ENCODE results near the gene OR1J1. TPM values are rescaled to one million over a fixed set of nuclear protein-coding genes. Genes with fewer than 3 reads are reported as not detected.

The OR1J1 gene
- total RNA-seq, 1 experiment from 2014 or later, result not detected

- H3K9me3 Mint-ChIP-seq (ENCODE audit: unreplicated experiment), result no peaks in the 10 kb centered on the region
- peaks cover 20% of the 10 kb centered on the region for H3K4me1 Mint-ChIP-seq (ENCODE audit: low read depth, unreplicated experiment)
- H3K27me3 ChIP-seq (replicated peaks; ENCODE audit: control insufficient read depth, insufficient read depth, low read length), result no peaks in the 10 kb centered on the region
Observed at GRCh38 chr9:122510502-122510901, 32.8 kb upstream of the OR1J1 start, which contains the start of gene OR1J2. OR1J2 (plus strand) TSS chr9:122510802; CDS start chr9:122510802, 0 bp downstream.

GRCh38 chr9:122506964-122507363 lies 29.2 kb upstream of the OR1J1 start:
- CTCF ChIA-PET, result interaction anchor here (0.6 to 1.6 kb wide), 2 partner anchors 8 to 27 kb away, joined by 3 to 7 read pairs; no protein-coding TSS in a partner anchor

More at GRCh38 chr9:122510502-122510901, 32.8 kb upstream of the OR1J1 start, which contains the start of gene OR1J2:
- peaks cover 14% of the 10 kb centered on the region for H3K4me1 ChIP-seq
- no peak for TF ChIP-seq CTCF (IDR thresholded peaks at IDR 0.05; ENCODE audit: insufficient read depth in 1 of 2, low read depth in 1 of 2, low read length in 1 of 2, severe bottlenecking in 1 of 2, unreplicated experiment in 1 of 2)
- Mint-ChIP-seq H3K36me3 (ENCODE audit: insufficient read depth, unreplicated experiment) (no peaks in the 10 kb centered on the region), H3K27ac (ENCODE audit: unreplicated experiment) (no peak within 1 kb of the TSS), H3K27me3 (ENCODE audit: insufficient read depth, unreplicated experiment) (peaks cover 2% of the 10 kb centered on the region), H3K4me3 (ENCODE audit: unreplicated experiment) (no peak within 1 kb of the TSS)
- H3K36me3 ChIP-seq (ENCODE audit: control insufficient read depth, insufficient read depth, low read length), result no peaks in the 10 kb centered on the region
- intact Hi-C loops (cut with micrococcal nuclease; ENCODE audit: unreplicated experiment), result no loop called here
- POLR2A ChIA-PET, result no interaction called here
- H3K9me3 ChIP-seq, result no peaks in the 10 kb centered on the region
- DNase-seq, result no peak
- no TSS peak for BruUV-seq (replicated peaks)
- CTCF ChIA-PET, result no interaction called here
- H3K4me3 ChIP-seq (ENCODE audit: low read depth, low read length), result no peak within 1 kb of the TSS

GRCh38 chr9:122498883-122499288 lies 21.2 kb upstream of the OR1J1 start:
- no peak overlapping the region for H3K4me3 Mint-ChIP-seq (ENCODE audit: unreplicated experiment)
- ChIA-PET CTCF (interaction anchor here (0.6 to 1.2 kb wide), 11 partner anchors 9 to 400 kb away, joined by 3 to 7 read pairs (median 4); partner anchors contain the start of gene OR1K1), POLR2A (no interaction called here)
- peaks cover 4% of the 10 kb centered on the region for H3K27me3 Mint-ChIP-seq (ENCODE audit: insufficient read depth, unreplicated experiment)
- Histone ChIP-seq H3K4me1 (no peaks in the 10 kb centered on the region), H3K4me3 (ENCODE audit: low read depth, low read length) (no peak overlapping the region), H3K27me3 (replicated peaks; ENCODE audit: control insufficient read depth, insufficient read depth, low read length) (no peaks in the 10 kb centered on the region), H3K36me3 (ENCODE audit: control insufficient read depth, insufficient read depth, low read length) (no peaks in the 10 kb centered on the region), H3K9me3 (peaks cover 3% of the 10 kb centered on the region; the same call in 1 of the 2 replicates)
- BruUV-seq (replicated peaks), result no TSS peak
- intact Hi-C loops (cut with micrococcal nuclease; ENCODE audit: unreplicated experiment), result loop anchor here (1.0 to 2.0 kb wide), 2 partner anchors 30 to 311 kb away; no protein-coding TSS in a partner anchor
- DNase-seq, result peak; percentile 61 to 82
- no peaks in the 10 kb centered on the region for H3K36me3 Mint-ChIP-seq (ENCODE audit: insufficient read depth, unreplicated experiment)
- H3K4me1 Mint-ChIP-seq (ENCODE audit: low read depth, unreplicated experiment), result no peaks in the 10 kb centered on the region
- TF ChIP-seq CTCF (IDR thresholded peaks at IDR 0.05; ENCODE audit: insufficient read depth in 1 of 2, low read depth in 1 of 2, low read length in 1 of 2, severe bottlenecking in 1 of 2, unreplicated experiment in 1 of 2), result peak; percentile 54 to 66
- H3K9me3 Mint-ChIP-seq (ENCODE audit: unreplicated experiment), result no peaks in the 10 kb centered on the region
- H3K27ac Mint-ChIP-seq (ENCODE audit: unreplicated experiment), result no peak overlapping the region

More at GRCh38 chr9:122506964-122507363, 29.2 kb upstream of the OR1J1 start:
- peaks cover 20% of the 10 kb centered on the region for H3K4me1 Mint-ChIP-seq (ENCODE audit: low read depth, unreplicated experiment)
- no peak overlapping the region for H3K4me3 ChIP-seq (ENCODE audit: low read depth, low read length)
- TF ChIP-seq CTCF (IDR thresholded peaks at IDR 0.05; ENCODE audit: insufficient read depth in 1 of 2, low read depth in 1 of 2, low read length in 1 of 2, severe bottlenecking in 1 of 2, unreplicated experiment in 1 of 2), result no peak
- peaks cover 2% of the 10 kb centered on the region for H3K27me3 Mint-ChIP-seq (ENCODE audit: insufficient read depth, unreplicated experiment)
- peaks cover 14% of the 10 kb centered on the region for H3K4me1 ChIP-seq
- BruUV-seq (replicated peaks), result no TSS peak
- no peaks in the 10 kb centered on the region for H3K9me3 ChIP-seq
- H3K27ac Mint-ChIP-seq (ENCODE audit: unreplicated experiment), result no peak overlapping the region
- intact Hi-C loops (cut with micrococcal nuclease; ENCODE audit: unreplicated experiment), result no loop called here
- no peak overlapping the region for H3K4me3 Mint-ChIP-seq (ENCODE audit: unreplicated experiment)
- H3K36me3 Mint-ChIP-seq (ENCODE audit: insufficient read depth, unreplicated experiment), result no peaks in the 10 kb centered on the region
- H3K9me3 Mint-ChIP-seq (ENCODE audit: unreplicated experiment), result no peaks in the 10 kb centered on the region
- H3K27me3 ChIP-seq (replicated peaks; ENCODE audit: control insufficient read depth, insufficient read depth, low read length), result no peaks in the 10 kb centered on the region
- H3K36me3 ChIP-seq (ENCODE audit: control insufficient read depth, insufficient read depth, low read length), result no peaks in the 10 kb centered on the region
- peak in 1 of 2 experiments; percentile 30 for DNase-seq
- POLR2A ChIA-PET, result no interaction called here
